GM18519 (cell line): Measurements from ENCODE around the gene ADD3.

Experiments used
- ATAC-seq: cut with Tn5 transposase; IDR thresholded peaks from one replicate; pipeline ENCODE4 v1.9.1; 2021; ENCODE audit warnings: mild to moderate bottlenecking, moderate library complexity; ENCODE audit not compliant: unreplicated experiment, low FRiP score

The ADD3 gene

DNA sequence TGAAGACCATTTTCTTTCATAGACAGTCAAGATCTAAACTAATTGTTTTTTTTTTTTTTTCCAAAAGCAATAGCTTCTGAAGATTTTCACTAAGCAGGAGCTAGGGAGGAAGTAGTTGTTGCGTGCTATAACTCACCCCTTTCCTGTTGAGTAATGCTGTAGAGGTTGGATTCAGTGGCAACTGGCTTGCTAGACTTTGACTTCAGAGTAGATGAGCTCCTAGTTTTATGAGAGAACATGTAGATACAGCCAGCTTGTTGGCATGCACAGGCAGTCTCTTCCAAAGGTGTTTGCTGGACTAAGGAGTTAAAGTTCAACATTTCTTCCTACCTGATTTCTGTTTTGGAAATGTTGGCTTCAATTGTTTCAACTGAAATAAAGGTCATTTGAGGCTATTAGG, 133.4 kb downstream of the ADD3 start:
- no peak for ATAC-seq

GRCh38 chr10:110141871-110142635, 134.3 kb downstream of the ADD3 start:
- no peak for ATAC-seq

GRCh38 chr10:110142965-110143364, 135.2 kb downstream of the ADD3 start:
- no peak for ATAC-seq

GRCh38 chr10:110144507-110144906, 136.7 kb downstream of the ADD3 start:
- ATAC-seq: no peak

GRCh38 chr10:110147961-110148360, 140.2 kb downstream of the ADD3 start:
- no peak for ATAC-seq

- no peak for ATAC-seq
Observed at GRCh38 chr10:110149259-110149658, 141.5 kb downstream of the ADD3 start.

DNA sequence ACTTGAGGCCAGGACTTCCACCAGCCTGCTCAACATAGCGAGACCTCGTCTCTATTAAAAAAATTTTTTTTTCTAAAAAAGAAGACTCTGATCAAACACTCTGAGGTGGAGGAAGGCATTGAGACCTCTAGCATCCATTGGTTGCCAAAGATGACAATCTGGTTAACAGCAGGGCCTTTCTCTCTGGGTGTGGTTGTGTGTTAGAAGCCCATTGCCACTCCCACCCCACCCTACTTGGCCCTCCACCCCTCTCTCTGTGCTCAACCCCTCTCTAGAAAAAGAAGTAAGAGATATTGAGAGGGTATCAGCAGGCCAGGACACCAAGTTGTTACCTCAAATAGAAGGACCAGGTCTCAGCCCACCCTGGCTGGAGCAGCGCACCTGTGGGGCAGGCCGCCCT, 142.3 kb downstream of the ADD3 start:
- no peak for ATAC-seq

GRCh38 chr10:110150981-110151380, 143.2 kb downstream of the ADD3 start:
- ATAC-seq: no peak

DNA sequence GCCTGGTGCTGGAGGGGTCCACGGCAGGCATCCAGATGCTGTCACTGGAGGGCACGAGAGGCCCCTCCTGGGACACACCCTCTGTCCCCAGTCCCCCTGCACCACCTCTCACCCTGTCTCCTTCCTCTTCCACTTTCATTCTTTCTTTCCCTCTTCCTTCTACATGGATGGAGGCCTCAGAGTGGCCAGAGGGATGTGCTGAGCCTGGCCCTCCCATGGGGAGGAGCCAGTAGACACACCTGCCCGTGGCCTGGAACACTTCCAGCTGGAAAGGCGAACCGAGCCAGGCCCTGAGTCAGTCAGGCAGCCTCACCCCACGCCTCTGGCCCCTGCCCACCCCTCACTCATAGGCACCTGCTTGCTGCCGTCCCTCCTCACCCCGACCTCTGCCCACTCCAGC, 143.7 kb downstream of the ADD3 start:
- ATAC-seq: no peak

- ATAC-seq: no peak
Observed at GRCh38 chr10:110151971-110152370, 144.2 kb downstream of the ADD3 start.

DNA sequence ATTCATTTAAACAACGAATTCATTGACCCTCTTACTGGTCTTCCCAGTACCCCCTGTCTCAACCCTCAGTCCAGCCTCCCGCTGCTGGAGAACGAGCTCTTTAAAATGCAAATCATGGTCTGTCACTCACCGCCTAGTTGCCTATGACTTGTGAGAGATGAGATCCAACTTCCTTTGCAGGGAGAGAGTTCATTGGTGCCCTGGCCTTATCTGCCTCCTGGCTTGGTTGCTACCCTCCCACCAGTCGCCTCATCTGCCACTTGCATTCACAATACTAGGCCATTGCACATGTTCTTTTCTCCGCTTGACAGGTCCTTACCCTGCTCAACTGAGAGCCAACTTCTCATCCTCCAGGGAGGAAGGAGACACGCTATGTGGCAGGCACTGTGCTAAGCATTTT, 145.6 kb downstream of the ADD3 start:
- no peak for ATAC-seq

DNA sequence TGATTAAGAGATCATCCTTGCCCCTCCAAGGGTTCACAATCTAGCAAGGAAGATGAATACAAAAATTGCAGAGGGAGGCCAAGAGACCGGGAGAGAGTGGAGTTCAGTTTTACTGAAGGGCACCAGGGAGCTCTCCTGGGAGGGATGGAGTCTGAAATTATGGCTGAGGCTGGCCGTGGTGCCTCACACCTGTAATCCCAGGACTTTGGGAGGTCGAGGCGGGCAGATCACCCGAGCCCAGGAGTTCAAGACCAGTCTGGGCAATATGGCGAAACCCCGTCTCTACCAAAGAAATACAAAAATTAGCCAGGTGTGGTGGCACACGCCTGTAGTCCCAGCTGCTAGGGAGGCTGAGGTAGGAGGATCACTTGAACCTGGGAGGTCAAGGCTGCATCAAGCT, 148.3 kb downstream of the ADD3 start:
- ATAC-seq: no peak

- no peak for ATAC-seq
Observed at GRCh38 chr10:110158051-110159005, 150.5 kb downstream of the ADD3 start.

GRCh38 chr10:110160081-110160480, 152.3 kb downstream of the ADD3 start:
- ATAC-seq: no peak

- no peak for ATAC-seq
Observed at GRCh38 chr10:110160522-110160921, 152.7 kb downstream of the ADD3 start.

DNA sequence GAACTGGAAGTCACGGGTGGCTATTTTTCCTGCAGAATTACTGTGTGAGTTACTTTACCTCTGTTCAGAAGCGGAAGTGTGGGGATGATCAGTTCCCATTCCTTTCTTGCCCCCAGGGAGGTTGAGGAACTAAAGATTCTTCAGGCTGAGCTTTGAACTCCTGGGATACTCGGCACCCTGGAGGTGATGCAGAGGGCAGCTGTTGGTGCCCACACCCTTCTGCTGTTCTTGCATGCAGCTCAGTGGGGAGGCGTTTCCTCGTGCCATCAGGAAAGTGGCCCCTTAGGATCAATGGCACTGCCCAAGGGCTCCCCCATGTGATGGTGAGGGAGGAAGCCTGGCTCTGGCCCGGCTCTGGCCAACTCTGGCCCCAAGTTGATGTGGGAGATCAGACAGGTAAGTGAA, 155.0 kb downstream of the ADD3 start:
- ATAC-seq: no peak

DNA sequence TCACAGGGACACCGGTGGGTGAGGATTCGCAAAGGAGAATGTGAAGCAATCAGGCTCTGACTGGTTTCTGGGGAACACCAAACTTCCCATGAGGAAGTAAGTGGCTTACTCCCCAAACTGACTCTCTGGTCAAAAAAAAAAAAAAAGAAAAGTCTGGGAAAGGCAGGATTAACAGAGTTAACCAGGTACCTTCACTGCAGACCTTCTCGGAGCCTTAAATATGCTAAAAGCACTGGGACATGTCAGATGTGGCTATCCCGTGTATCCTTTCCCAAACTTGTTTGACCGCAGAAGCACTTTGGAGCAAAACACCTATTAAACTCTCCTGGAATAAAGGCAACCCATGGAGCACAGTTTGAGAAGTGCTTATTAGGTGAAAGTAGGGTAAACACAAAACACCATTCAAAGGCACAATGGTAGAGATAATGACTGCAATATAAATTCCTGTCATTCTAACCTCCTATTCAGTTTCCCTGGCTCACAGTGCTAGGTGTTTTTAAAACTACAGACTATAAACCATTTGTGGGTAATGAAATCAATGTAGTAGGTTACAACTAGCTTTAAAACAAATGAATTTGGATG, 155.5 kb downstream of the ADD3 start:
- no peak for ATAC-seq

GRCh38 chr10:110163841-110164240, 156.1 kb downstream of the ADD3 start:
- no peak for ATAC-seq

GRCh38 chr10:110165239-110165638, 157.5 kb downstream of the ADD3 start:
- no peak for ATAC-seq

DNA sequence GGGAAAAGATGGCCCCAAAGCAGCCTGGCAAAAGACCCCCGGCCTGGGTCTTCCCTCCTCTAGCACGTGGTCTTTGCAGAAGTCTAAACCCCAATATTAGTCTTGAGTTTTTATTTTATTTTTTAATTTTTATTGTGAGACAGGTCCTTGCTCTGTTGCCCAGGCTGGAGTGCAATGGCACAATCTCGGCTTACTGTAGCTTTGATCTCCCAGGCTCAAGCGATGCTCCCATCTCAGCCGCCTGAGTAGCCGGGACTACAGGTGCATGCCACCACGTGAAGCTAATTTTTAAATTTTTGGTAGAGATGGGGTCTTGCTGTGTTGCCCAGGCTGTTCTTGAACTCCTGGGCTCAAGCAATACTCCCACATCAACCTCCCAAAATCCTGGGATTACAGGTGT, 159.4 kb downstream of the ADD3 start:
- ATAC-seq: no peak
